H1 (cell line): ENCODE measurements around the gene CD164L2. TPM values are rescaled to one million over a fixed set of nuclear protein-coding genes. Genes with fewer than 3 reads are reported as not detected.

Source experiments
- CTCF ChIA-PET: fragments of 300-600 bp; sonication (Branson Sonifier 250); formaldehyde crosslinking; loops from one replicate; lab custom pipeline; 2021; ENCODE audit not compliant: partially characterized antibody; lab: Charles Lee
- POLR2A ChIA-PET: fragments of 300-600 bp; sonication (Branson Sonifier 250); formaldehyde crosslinking; loops from one replicate; lab custom pipeline; 2021; ENCODE audit warnings: inconsistent platforms; ENCODE audit not compliant: partially characterized antibody; lab: Charles Lee
- DNase-seq, 2 experiments: peaks; one replicate each; pipeline versions ENCODE4 v3.0.0 to v3.0.0-alpha.2; 2010 to 2022; ENCODE audit warnings: low spot score in 2 of 2, low read depth in 1 of 2, mixed read lengths in 1 of 2
- FAIRE-seq: peaks from 2 replicates; lab custom pipeline; 2011; peaks lifted over from hg19 to GRCh38; lab: Jason Lieb, UNC
- H2AFZ ChIP-seq: 2 replicates; pipeline ENCODE4 v1.8.1; 2012; ENCODE audit warnings: low read length, inconsistent platforms
- H2AK5ac ChIP-seq: 2 replicates; pipeline ENCODE4 v1.6.1; 2013; ENCODE audit warnings: low read depth, low read length
- H2BK120ac ChIP-seq: replicated peaks from 2 replicates; pipeline ENCODE3; 2013; ENCODE audit warnings: low read depth, low read length, inconsistent platforms
- H2BK12ac ChIP-seq: 2 replicates; pipeline ENCODE4 v1.6.1; 2013; ENCODE audit warnings: low read depth, low read length
- H2BK15ac ChIP-seq: 2 replicates; pipeline ENCODE4 v1.6.1; 2013; ENCODE audit warnings: low read length
- H2BK20ac ChIP-seq: 2 replicates; pipeline ENCODE4 v1.6.1; 2013; ENCODE audit warnings: low read length
- H2BK5ac ChIP-seq: 2 replicates; pipeline ENCODE4 v1.6.1; 2013; ENCODE audit warnings: low read depth, low read length
- H3K14ac ChIP-seq: 2 replicates; pipeline ENCODE4 v1.6.1; 2013; ENCODE audit warnings: inconsistent platforms; ENCODE audit not compliant: insufficient read length
- H3K18ac ChIP-seq: 2 replicates; pipeline ENCODE4 v1.6.1; 2013; ENCODE audit warnings: low read length; ENCODE audit errors: extremely low read depth
- H3K23ac ChIP-seq: 2 replicates; pipeline ENCODE4 v1.6.1; 2013; ENCODE audit warnings: inconsistent platforms; ENCODE audit not compliant: insufficient read length
- H3K23me2 ChIP-seq: 2 replicates; pipeline ENCODE4 v1.6.1; 2013; ENCODE audit warnings: low read depth, low read length
- H3K27ac ChIP-seq: 2 replicates; pipeline ENCODE4 v1.6.1; 2011; ENCODE audit warnings: low read depth, low read length, inconsistent platforms
- H3K27me3 ChIP-seq, 4 experiments: replicated peaks in 1 of 4; 1 replicate in 1 of 4; 2 replicates in 3 of 4; pipeline versions ENCODE4 v1.6.1 to v1.8.1; 2011 to 2013; ENCODE audit warnings: low read length in 3 of 4, mild to moderate bottlenecking in 3 of 4, inconsistent platforms in 2 of 4, mixed read lengths in 2 of 4, moderate library complexity in 1 of 4; ENCODE audit not compliant: control insufficient read depth in 3 of 4, insufficient read depth in 3 of 4; ENCODE audit errors: extremely low read depth in 1 of 4
- H3K36me3 ChIP-seq, 4 experiments: 2 replicates each; pipeline versions ENCODE4 v1.6.1 to v1.8.1; 2011 to 2013; ENCODE audit warnings: mild to moderate bottlenecking in 4 of 4, low read length in 3 of 4, moderate library complexity in 2 of 4, control low read depth in 1 of 4, inconsistent platforms in 1 of 4; ENCODE audit not compliant: insufficient read depth in 4 of 4, control insufficient read depth in 2 of 4
- H3K4ac ChIP-seq: replicated peaks from 2 replicates; pipeline ENCODE3; 2013; ENCODE audit warnings: low read length, low read depth, mixed read lengths, inconsistent platforms; ENCODE audit not compliant: insufficient read length
- H3K4me1 ChIP-seq, 4 experiments: replicated peaks in 1 of 4; 1 replicate in 1 of 4; 2 replicates in 3 of 4; pipeline versions ENCODE4 v1.6.1 to v1.8.1; 2011 to 2013; ENCODE audit warnings: low read length in 3 of 4, inconsistent platforms in 2 of 4, mixed read lengths in 1 of 4; ENCODE audit not compliant: insufficient read depth in 4 of 4, control insufficient read depth in 3 of 4
- H3K4me2 ChIP-seq, 2 experiments: 2 replicates each; pipeline versions ENCODE4 v1.6.1 to v1.8.1; 2011 to 2013; ENCODE audit warnings: low read depth in 2 of 2, low read length in 2 of 2, control low read depth in 1 of 2, inconsistent platforms in 1 of 2, mild to moderate bottlenecking in 1 of 2; ENCODE audit not compliant: insufficient read depth in 1 of 2
- H3K4me3 ChIP-seq, 4 experiments: fragments of 200-600, 300-600 bp in 1 of 4; sonication (generic), shearing (Covaris generic), sonication (Bioruptor Twin) in 1 of 4; 2 replicates each; pipeline versions ENCODE4 v1.5.1 to v1.8.1; 2011 to 2016; ENCODE audit warnings: low read length in 4 of 4, low read depth in 3 of 4, control low read depth in 2 of 4, inconsistent platforms in 2 of 4, mild to moderate bottlenecking in 2 of 4, mixed read lengths in 1 of 4, moderate library complexity in 1 of 4; ENCODE audit not compliant: insufficient read depth in 2 of 4; ENCODE audit errors: extremely low read depth in 1 of 4
- H3K56ac ChIP-seq: replicated peaks from 2 replicates; pipeline ENCODE3; 2013; ENCODE audit warnings: low read depth, mild to moderate bottlenecking, mixed read lengths, low read length, inconsistent platforms; ENCODE audit not compliant: insufficient read length
- H3K79me1 ChIP-seq: 2 replicates; pipeline ENCODE4 v1.6.1; 2013; ENCODE audit warnings: low read depth, low read length, control low read depth
- H3K79me2 ChIP-seq, 2 experiments: 2 replicates each; pipeline versions ENCODE4 v1.6.1 to v1.8.1; 2012 to 2013; ENCODE audit warnings: low read length in 2 of 2, mild to moderate bottlenecking in 2 of 2, inconsistent platforms in 1 of 2; ENCODE audit not compliant: insufficient read depth in 2 of 2, control insufficient read depth in 1 of 2
- H3K9ac ChIP-seq, 4 experiments: replicated peaks in 1 of 4; 1 replicate in 1 of 4; 2 replicates in 3 of 4; pipeline versions ENCODE4 v1.6.1 to v1.8.1; 2011 to 2013; ENCODE audit warnings: low read depth in 3 of 4, low read length in 3 of 4, control low read depth in 2 of 4, mild to moderate bottlenecking in 2 of 4, moderate library complexity in 2 of 4, inconsistent platforms in 1 of 4; ENCODE audit errors: extremely low read depth in 1 of 4
- H3K9me3 ChIP-seq, 2 experiments: 2 replicates each; pipeline versions ENCODE4 v1.6.1 to v1.8.1; 2012 to 2013; ENCODE audit warnings: mild to moderate bottlenecking in 2 of 2, moderate library complexity in 2 of 2, control low read depth in 1 of 2, inconsistent platforms in 1 of 2, low read depth in 1 of 2, low read length in 1 of 2, mixed read lengths in 1 of 2; ENCODE audit not compliant: insufficient read depth in 2 of 2
- H4K20me1 ChIP-seq, 2 experiments: replicated peaks in 1 of 2; 2 replicates each; pipeline versions ENCODE3 to v1.8.1; 2011 to 2013; ENCODE audit warnings: inconsistent platforms in 2 of 2, low read length in 2 of 2, mild to moderate bottlenecking in 1 of 2; ENCODE audit not compliant: insufficient read depth in 2 of 2, control insufficient read depth in 1 of 2
- H4K5ac ChIP-seq: 2 replicates; pipeline ENCODE4 v1.6.1; 2013; ENCODE audit warnings: low read length, low read depth, mixed read lengths, inconsistent platforms; ENCODE audit not compliant: insufficient read length
- H4K8ac ChIP-seq: 2 replicates; pipeline ENCODE4 v1.8.0; 2013; ENCODE audit warnings: mild to moderate bottlenecking, moderate library complexity, low read length, inconsistent platforms; ENCODE audit not compliant: insufficient read depth; ENCODE audit errors: extremely low read depth
- H4K91ac ChIP-seq: replicated peaks from 2 replicates; pipeline ENCODE3; 2013; ENCODE audit warnings: low read length, mixed read lengths, inconsistent platforms; ENCODE audit not compliant: insufficient read length
- ATF2 ChIP-seq: IDR thresholded peaks from 2 replicates; pipeline ENCODE4 v1.6.1; 2012; ENCODE audit warnings: low read length, inconsistent platforms
- BRCA1 ChIP-seq: IDR thresholded peaks from 2 replicates; pipeline ENCODE4 v1.6.1; 2012; ENCODE audit warnings: low read depth, low read length, improper control_type of control experiment
- CTBP2 ChIP-seq: IDR thresholded peaks from 2 replicates; pipeline ENCODE4 v1.7.0; 2011; ENCODE audit warnings: borderline replicate concordance, mild to moderate bottlenecking, moderate library complexity, mixed read lengths, low read length; ENCODE audit not compliant: insufficient read depth, insufficient read length
- MAX ChIP-seq: IDR thresholded peaks from 2 replicates; pipeline ENCODE4 v1.6.1; 2012; ENCODE audit warnings: inconsistent platforms
- NANOG ChIP-seq: IDR thresholded peaks from 2 replicates; pipeline ENCODE4 v1.6.1; 2011; ENCODE audit warnings: low read length, low read depth, mild to moderate bottlenecking, inconsistent platforms; ENCODE audit not compliant: insufficient read depth, poor library complexity, severe bottlenecking
- SIN3A ChIP-seq, 2 experiments: IDR thresholded peaks in 1 of 2; conservative IDR thresholded peaks in 1 of 2; 2 replicates each; pipeline ENCODE4 v1.6.1; 2011 to 2012; ENCODE audit warnings: low read length in 2 of 2, improper control_type of control experiment in 1 of 2, low read depth in 1 of 2, mild to moderate bottlenecking in 1 of 2
- SP4 ChIP-seq: IDR thresholded peaks from 2 replicates; pipeline ENCODE4 v1.6.1; 2012; ENCODE audit warnings: low read length, inconsistent platforms
- SUZ12 ChIP-seq: fragments of 200-600 bp; sonication (generic); IDR thresholded peaks from 2 replicates; pipeline ENCODE4 v1.6.1; 2012; ENCODE audit warnings: mild to moderate bottlenecking, inconsistent platforms, low read length, moderate library complexity, mixed read lengths
- TBP ChIP-seq: IDR thresholded peaks from 2 replicates; pipeline ENCODE4 v1.6.1; 2011; ENCODE audit warnings: low read depth, low read length, improper control_type of control experiment
- ZNF274 ChIP-seq: IDR thresholded peaks from 2 replicates; pipeline ENCODE4 v1.7.0; 2012; ENCODE audit warnings: low read length, borderline replicate concordance; ENCODE audit errors: extremely low read depth
- WGBS, 2 experiments: shearing (Covaris generic) in 1 of 2; methylation state at CpG; one replicate each; pipeline versions ENCODE4 v1.1.6 to v1.1.7; 2013 to 2015; ENCODE audit warnings: low lambda C conversion rate in 2 of 2, mixed read lengths in 2 of 2, inconsistent platforms in 1 of 2, low coverage in 1 of 2, missing lambda C conversion rate in 1 of 2; ENCODE audit not compliant: insufficient replicate concordance in 2 of 2, insufficient coverage in 1 of 2, insufficient read length in 1 of 2; ENCODE audit errors: extremely low coverage in 1 of 2, missing lambda C conversion rate in 1 of 2; 5-methylcytosine and 5-hydroxymethylcytosine counted together
- polyA plus RNA-seq, 7 experiments: library from polyadenylated mRNA; depleted of rRNA in 3 of 7; stranded (reverse) in 5 of 7; unstranded in 2 of 7; fragments of >200 nt in 5 of 7; fragments of 200-250 nt in 2 of 7; gene quantifications; 1 replicate in 5 of 7; 2 replicates in 1 of 7; 4 replicates in 1 of 7; pipeline versions ENCODE4 v1.2.1 to v1.2.3, GENCODE V29; 2011 to 2013; ENCODE audit warnings: missing spikeins in 2 of 7, mixed read lengths in 2 of 7
- total RNA-seq: library from RNA; stranded (reverse); fragmentation: NEBNext Ultra II Directional; extraction: Animal tissue kit (Norgen Biotek cat#: 25700); gene quantifications from 2 replicates; pipeline ENCODE4 v1.2.1, GENCODE V29; 2021

CD164L2 gene
- total and polyA plus RNA-seq, 2 of the 8 experiments (the other 6 are each of a cell fraction or from before 2014, with no cell fraction given), result 3.3 TPM

- peaks cover under 1 to 14% (median 6%) of the 10 kb centered on the region in 4 experiments; a peak in 6 of 8 replicates for H3K36me3 ChIP-seq
- H4K8ac ChIP-seq, result no peak overlapping the region; the same call in 1 of the 2 replicates
- H2AK5ac ChIP-seq, result no peak overlapping the region
- no peak overlapping the region for H2BK120ac ChIP-seq
- H2BK12ac ChIP-seq, result no peak overlapping the region
- H4K5ac ChIP-seq, result no peak overlapping the region
- peaks cover 6% of the 10 kb centered on the region; the same call in 1 of the 2 replicates for H3K23me2 ChIP-seq
- no peak overlapping the region for H3K23ac ChIP-seq
- H3K9me3 ChIP-seq, result no peaks in the 10 kb centered on the region
- H3K27ac ChIP-seq, result no peak overlapping the region; the same call in 1 of the 2 replicates
- no peak overlapping the region for H3K56ac ChIP-seq
- POLR2A ChIA-PET, result interaction anchor here (0.6 to 4.8 kb wide), 6 partner anchors 12 to 49 kb away, joined by 3 to 50 read pairs (median 3); no protein-coding TSS in a partner anchor
- no peak overlapping the region for H3K4me2 ChIP-seq
- peaks cover 0 to 25% (median 20%) of the 10 kb centered on the region in 4 experiments; a peak in 6 of 7 replicates for H3K4me1 ChIP-seq
- H3K4ac ChIP-seq, result no peak overlapping the region
- H3K18ac ChIP-seq, result no peak overlapping the region
- H3K79me2 ChIP-seq, result no peaks in the 10 kb centered on the region; a peak in 1 of 4 replicates
- H3K14ac ChIP-seq, result no peak overlapping the region
- no peak overlapping the region for H2AFZ ChIP-seq
- 0 out of 2 replicates have a peak overlapping the region, but pooled peaks have one; percentile 32 for H2BK20ac ChIP-seq
- H2BK5ac ChIP-seq, result no peak overlapping the region
- H3K79me1 ChIP-seq, result no peaks in the 10 kb centered on the region
- no peak overlapping the region for H3K4me3 ChIP-seq
- FAIRE-seq, result no peak
- H3K27me3 ChIP-seq, result peaks cover 0 to 2% (median 0%) of the 10 kb centered on the region in 4 experiments; a peak in 1 of 7 replicates
- H3K9ac ChIP-seq, result no peak overlapping the region
- no peak for DNase-seq
- 89% methylated on average over 6 of the region's 6 CpGs; no CpG with 5 or more reads in 1 of the 2 experiments for WGBS, 2 experiments
- CTCF ChIA-PET, result interaction anchor here (0.7 to 17.0 kb wide), 12 partner anchors 11 to 236 kb away, joined by 3 to 321 read pairs (median 4); no protein-coding TSS in a partner anchor
- H4K91ac ChIP-seq, result no peak overlapping the region
- no peak overlapping the region for H2BK15ac ChIP-seq
- peaks cover 2 to 8% of the 10 kb centered on the region in 2 experiments for H4K20me1 ChIP-seq
- no peak for TF ChIP-seq NANOG
- TF ChIP-seq ATF2, result no peak
- no peak for TF ChIP-seq BRCA1
- TF ChIP-seq SP4, result no peak
- TF ChIP-seq ZNF274, result no peak
- TF ChIP-seq CTBP2, result no peak
- no peak for TF ChIP-seq SIN3A (conservative IDR thresholded peaks at IDR 0.05 in 1 of 2, IDR thresholded peaks at IDR 0.05 in 1 of 2; ENCODE audit: low read depth in 1 of 2, low read length in 2 of 2)
- no peak for TF ChIP-seq TBP
- TF ChIP-seq SUZ12, result no peak
- TF ChIP-seq MAX, result no peak
Observed at GRCh38 chr1:27338751-27339150, 44.4 kb downstream of the CD164L2 start.
